H1 (cell line): ENCODE measurements around the gene RPS15.

ENCODE experiments used
- POLR2AphosphoS5 ChIP-seq: IDR thresholded peaks from 2 replicates; pipeline ENCODE4 v1.6.1; 2011; ENCODE audit warnings: low read depth, low read length
- RNF2 ChIP-seq: fragments of 200-900, 300-1000 bp; sonication (generic); IDR thresholded peaks from 2 replicates; pipeline ENCODE4 v1.7.1; 2016; ENCODE audit warnings: borderline replicate concordance, low read depth, mild to moderate bottlenecking, antibody characterized with exemption, low read length; ENCODE audit not compliant: poor library complexity, severe bottlenecking; ENCODE audit errors: missing control alignments
- TAF7 ChIP-seq: optimal IDR thresholded peaks from 2 replicates; pipeline ENCODE3; 2011; ENCODE audit warnings: low read depth, mild to moderate bottlenecking, inconsistent platforms, low read length, moderate library complexity, borderline replicate concordance
- TBP ChIP-seq: IDR thresholded peaks from 2 replicates; pipeline ENCODE4 v1.6.1; 2011; ENCODE audit warnings: low read depth, low read length, improper control_type of control experiment
- TF ChIP-seq, protein P1 (sequence below), 3 experiments: IDR thresholded peaks; 1 replicate in 2 of 3; 2 replicates in 1 of 3; pipeline versions ENCODE4 v1.5.1 to v1.6.1; 2011; ENCODE audit warnings: low read length in 3 of 3, mild to moderate bottlenecking in 3 of 3, inconsistent platforms in 2 of 3, low read depth in 1 of 3, moderate library complexity in 1 of 3; ENCODE audit not compliant: insufficient read depth in 1 of 3; ENCODE audit errors: control extremely low read depth in 1 of 3

DNA sequence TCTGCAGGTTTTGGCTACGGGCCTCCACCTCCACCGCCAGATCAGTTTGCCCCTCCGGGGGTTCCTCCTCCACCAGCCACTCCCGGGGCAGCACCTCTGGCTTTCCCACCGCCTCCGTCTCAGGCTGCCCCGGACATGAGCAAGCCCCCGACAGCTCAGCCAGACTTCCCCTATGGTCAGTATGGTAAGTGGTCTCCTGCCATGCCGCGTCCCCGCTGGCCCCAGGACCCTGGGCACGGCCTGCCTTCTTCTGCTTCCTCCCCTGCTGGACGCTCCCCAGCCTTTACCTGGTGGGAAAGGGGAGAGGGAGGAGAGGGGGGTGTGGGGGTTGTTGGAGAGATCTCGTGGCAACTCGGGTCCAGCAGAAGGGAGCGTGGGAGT, 5.7 kb upstream of the RPS15 start:
- TF ChIP-seq, protein P1, sequence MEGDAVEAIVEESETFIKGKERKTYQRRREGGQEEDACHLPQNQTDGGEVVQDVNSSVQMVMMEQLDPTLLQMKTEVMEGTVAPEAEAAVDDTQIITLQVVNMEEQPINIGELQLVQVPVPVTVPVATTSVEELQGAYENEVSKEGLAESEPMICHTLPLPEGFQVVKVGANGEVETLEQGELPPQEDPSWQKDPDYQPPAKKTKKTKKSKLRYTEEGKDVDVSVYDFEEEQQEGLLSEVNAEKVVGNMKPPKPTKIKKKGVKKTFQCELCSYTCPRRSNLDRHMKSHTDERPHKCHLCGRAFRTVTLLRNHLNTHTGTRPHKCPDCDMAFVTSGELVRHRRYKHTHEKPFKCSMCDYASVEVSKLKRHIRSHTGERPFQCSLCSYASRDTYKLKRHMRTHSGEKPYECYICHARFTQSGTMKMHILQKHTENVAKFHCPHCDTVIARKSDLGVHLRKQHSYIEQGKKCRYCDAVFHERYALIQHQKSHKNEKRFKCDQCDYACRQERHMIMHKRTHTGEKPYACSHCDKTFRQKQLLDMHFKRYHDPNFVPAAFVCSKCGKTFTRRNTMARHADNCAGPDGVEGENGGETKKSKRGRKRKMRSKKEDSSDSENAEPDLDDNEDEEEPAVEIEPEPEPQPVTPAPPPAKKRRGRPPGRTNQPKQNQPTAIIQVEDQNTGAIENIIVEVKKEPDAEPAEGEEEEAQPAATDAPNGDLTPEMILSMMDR (IDR thresholded peaks at IDR 0.05; ENCODE audit: control extremely low read depth in 1 of 3, insufficient read depth in 1 of 3, low read depth in 1 of 3, low read length in 3 of 3), result no peak
- TF ChIP-seq TBP (no peak), RNF2 (no peak), TAF7 (no peak), POLR2AphosphoS5 (no peak)
